Measurements from ENCODE around the gene PAX2. TPM values are rescaled to one million over a fixed set of nuclear protein-coding genes. Genes with fewer than 3 reads are reported as not detected.

PAX2 gene
- total and polyA plus RNA-seq, 3 donors from 2014 or later: 1.1 to 3.7 (median 1.5) TPM

DNA sequence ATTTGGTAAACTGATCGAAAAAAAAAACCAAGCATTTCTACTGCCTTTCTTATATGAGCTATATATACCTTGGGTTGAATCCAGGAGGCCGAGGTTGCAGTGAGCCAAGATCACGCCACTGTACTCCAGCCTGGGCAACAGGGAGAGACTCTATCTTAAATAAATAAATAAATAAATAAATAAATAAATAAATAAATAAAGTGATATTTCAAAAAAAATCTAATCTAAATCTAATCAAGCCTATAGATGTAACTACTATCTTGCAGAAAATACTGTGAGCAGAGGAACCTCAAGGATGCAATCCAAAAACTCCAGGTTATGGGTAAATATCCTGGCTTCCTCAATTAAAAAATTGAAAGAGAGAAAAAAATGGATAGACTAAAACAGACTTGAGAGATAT, 96.1 kb downstream of the PAX2 start:
- DNase-seq: no peak
- no peak overlapping the region for H3K4me3 ChIP-seq
- 88 to 91% methylated on average over 3 of the region's 3 CpGs for WGBS, 2 donors
- no peaks in the 10 kb centered on the region for H3K9me3 ChIP-seq
- no peaks in the 10 kb centered on the region for H3K4me1 ChIP-seq
- no peaks in the 10 kb centered on the region for H3K36me3 ChIP-seq (ENCODE audit: low read depth, missing control alignments)
- intact Hi-C loops (cut with DNase I; ENCODE audit: low total_unique reads): no loop called here
- no peak overlapping the region for H3K27ac ChIP-seq
- TF ChIP-seq POLR2A (IDR thresholded peaks at IDR 0.05): no peak
- no peaks in the 10 kb centered on the region for H3K27me3 ChIP-seq

GRCh38 chr10:100847440-100847839, 102.1 kb downstream of the PAX2 start:
- H3K9me3 ChIP-seq: no peaks in the 10 kb centered on the region
- H3K27ac ChIP-seq: no peak overlapping the region
- H3K4me3 ChIP-seq: no peak overlapping the region
- no peaks in the 10 kb centered on the region for H3K4me1 ChIP-seq
- WGBS, 2 donors: 79 to 80% methylated on average over 5 of the region's 5 CpGs
- intact Hi-C loops (cut with DNase I; ENCODE audit: low total_unique reads): no loop called here
- no peaks in the 10 kb centered on the region for H3K27me3 ChIP-seq
- H3K36me3 ChIP-seq (ENCODE audit: low read depth, missing control alignments): no peaks in the 10 kb centered on the region
- no peak for TF ChIP-seq POLR2A (IDR thresholded peaks at IDR 0.05)
- TF ChIP-seq, protein P1, sequence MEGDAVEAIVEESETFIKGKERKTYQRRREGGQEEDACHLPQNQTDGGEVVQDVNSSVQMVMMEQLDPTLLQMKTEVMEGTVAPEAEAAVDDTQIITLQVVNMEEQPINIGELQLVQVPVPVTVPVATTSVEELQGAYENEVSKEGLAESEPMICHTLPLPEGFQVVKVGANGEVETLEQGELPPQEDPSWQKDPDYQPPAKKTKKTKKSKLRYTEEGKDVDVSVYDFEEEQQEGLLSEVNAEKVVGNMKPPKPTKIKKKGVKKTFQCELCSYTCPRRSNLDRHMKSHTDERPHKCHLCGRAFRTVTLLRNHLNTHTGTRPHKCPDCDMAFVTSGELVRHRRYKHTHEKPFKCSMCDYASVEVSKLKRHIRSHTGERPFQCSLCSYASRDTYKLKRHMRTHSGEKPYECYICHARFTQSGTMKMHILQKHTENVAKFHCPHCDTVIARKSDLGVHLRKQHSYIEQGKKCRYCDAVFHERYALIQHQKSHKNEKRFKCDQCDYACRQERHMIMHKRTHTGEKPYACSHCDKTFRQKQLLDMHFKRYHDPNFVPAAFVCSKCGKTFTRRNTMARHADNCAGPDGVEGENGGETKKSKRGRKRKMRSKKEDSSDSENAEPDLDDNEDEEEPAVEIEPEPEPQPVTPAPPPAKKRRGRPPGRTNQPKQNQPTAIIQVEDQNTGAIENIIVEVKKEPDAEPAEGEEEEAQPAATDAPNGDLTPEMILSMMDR (IDR thresholded peaks at IDR 0.05): no peak
- DNase-seq: no peak

DNA sequence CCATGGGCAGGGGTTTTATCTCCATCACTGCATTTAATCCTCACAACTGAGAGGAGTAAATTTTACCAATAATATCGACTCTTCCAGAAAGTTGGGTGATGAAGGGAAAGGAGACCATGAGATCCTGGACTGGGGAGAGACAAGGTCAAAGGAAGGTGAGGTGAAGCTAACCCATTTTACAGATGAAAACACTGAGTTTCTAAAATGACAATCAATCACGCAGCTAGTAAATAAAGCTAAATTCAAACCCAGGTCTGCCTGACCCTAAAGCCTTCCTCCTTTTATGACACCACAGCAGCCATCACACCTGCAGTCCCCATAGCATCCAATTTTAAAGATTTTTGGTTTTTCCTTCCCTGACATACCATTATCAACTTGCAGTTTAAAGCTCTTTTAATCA, 103.4 kb downstream of the PAX2 start:
- 75 to 76% methylated on average over 2 of the region's 2 CpGs for WGBS, 2 donors
- intact Hi-C loops (cut with DNase I; ENCODE audit: low total_unique reads): no loop called here
- TF ChIP-seq, protein P1 (IDR thresholded peaks at IDR 0.05): no peak
- no peak for TF ChIP-seq POLR2A (IDR thresholded peaks at IDR 0.05)
- Histone ChIP-seq H3K9me3 (no peaks in the 10 kb centered on the region), H3K27ac (no peak overlapping the region), H3K4me3 (no peak overlapping the region), H3K27me3 (no peaks in the 10 kb centered on the region), H3K36me3 (ENCODE audit: low read depth, missing control alignments) (no peaks in the 10 kb centered on the region), H3K4me1 (no peaks in the 10 kb centered on the region)
- no peak for DNase-seq

DNA sequence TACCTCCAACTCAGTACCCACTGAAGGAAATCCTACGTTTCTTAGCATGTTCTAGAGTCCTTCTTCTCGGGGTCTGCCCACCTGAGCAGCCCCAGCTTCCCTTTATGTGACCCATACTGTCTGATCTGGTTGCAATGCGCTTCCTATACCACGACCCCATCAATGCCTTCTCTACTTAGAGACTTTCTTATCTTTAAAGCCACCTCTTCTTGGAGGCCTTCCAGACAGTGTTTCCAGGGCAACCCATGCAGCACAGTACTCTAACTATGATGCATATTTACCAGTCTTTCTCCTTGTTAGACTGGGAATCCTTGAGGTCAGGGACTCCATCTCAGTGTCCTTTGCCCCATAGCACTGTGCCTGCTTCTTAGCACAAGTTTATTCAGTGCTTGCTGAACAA, 112.9 kb downstream of the PAX2 start:
- intact Hi-C loops (cut with DNase I; ENCODE audit: low total_unique reads): no loop called here
- H3K4me3 ChIP-seq: no peak overlapping the region
- no peaks in the 10 kb centered on the region for H3K4me1 ChIP-seq
- H3K27me3 ChIP-seq: no peaks in the 10 kb centered on the region
- TF ChIP-seq, protein P1 (IDR thresholded peaks at IDR 0.05): no peak
- H3K27ac ChIP-seq: no peak overlapping the region
- DNase-seq: no peak
- no peaks in the 10 kb centered on the region for H3K9me3 ChIP-seq
- H3K36me3 ChIP-seq (ENCODE audit: low read depth, missing control alignments): no peaks in the 10 kb centered on the region
- WGBS, 2 donors: 72 to 75% methylated on average over 4 of the region's 4 CpGs

DNA sequence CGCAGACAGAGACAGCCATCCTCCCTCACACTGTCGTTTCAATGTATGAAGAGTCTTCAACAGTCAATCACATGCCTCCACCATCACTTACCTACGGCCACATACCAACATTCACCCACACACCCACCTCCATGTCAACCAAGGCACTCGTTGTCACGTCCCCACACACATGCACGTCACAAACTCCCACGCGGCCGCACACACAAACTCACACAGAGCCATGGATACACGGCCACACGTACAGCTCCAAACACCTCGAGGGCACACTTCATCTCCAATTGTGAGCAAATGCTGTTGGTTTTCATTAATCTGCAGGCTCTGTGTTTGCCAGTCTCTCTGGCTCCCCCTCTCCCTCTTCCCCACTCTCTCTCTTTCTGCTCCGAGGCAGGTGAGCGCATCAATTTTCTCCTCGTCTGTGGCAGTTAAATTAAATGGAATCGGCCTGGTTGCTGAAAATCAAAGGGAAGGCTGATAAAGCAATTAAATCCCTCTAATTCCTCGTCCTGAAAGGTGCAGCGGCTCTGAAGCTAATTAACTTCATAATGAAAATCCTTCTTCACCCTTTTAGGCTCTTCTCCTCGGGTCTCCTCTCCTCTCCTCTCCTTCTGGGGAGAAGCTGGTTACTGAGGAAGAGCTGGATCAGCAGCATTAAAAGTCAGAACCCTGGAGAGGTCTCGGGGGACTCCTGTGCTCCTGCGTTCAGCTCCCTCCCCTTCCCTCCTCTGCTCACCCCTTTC, 113.5 kb downstream of the PAX2 start:
- no peak overlapping the region for H3K27ac ChIP-seq
- no peaks in the 10 kb centered on the region for H3K36me3 ChIP-seq (ENCODE audit: low read depth, missing control alignments)
- no peak overlapping the region for H3K4me3 ChIP-seq
- 72 to 76% methylated on average over 21 of the region's 21 CpGs for WGBS, 2 donors
- no peaks in the 10 kb centered on the region for H3K4me1 ChIP-seq
- no peak for DNase-seq
- TF ChIP-seq, protein P1 (IDR thresholded peaks at IDR 0.05): no peak
- TF ChIP-seq POLR2A (IDR thresholded peaks at IDR 0.05): no peak
- H3K27me3 ChIP-seq: no peaks in the 10 kb centered on the region
- no peaks in the 10 kb centered on the region for H3K9me3 ChIP-seq
- intact Hi-C loops (cut with DNase I; ENCODE audit: low total_unique reads): no loop called here

All from testis (tissue), 3 donors.